ENCODE results near the gene TPM3.
"Not testable (repeated sequence)": the region's sequence is repeated elsewhere in the genome, so short reads cannot be mapped to it uniquely, and the experiment has no call there.

DNA sequence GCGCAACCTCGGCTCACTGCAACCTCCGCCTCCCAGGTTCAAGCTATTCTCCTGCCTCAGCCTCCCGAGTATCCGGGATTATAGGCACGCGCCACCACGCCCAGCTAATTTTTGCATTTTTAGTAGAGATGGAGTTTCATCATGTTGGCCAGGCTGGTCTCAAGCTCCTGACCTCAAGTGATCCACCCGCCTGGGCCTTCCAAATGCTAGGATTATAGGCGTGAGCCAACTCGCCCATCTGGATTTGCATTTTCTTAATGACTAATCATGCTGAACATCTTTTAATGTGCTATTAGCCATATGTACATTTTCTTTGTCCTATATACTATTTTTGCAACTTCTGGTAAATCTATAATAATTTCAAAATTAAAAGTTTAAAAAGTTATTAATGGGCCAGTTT is 68.7 kb downstream of the TPM3 start:
- TF ChIP-seq GATA1 (IDR thresholded peaks at IDR 0.05; ENCODE audit: low read depth, low read length); POLR2A (IDR thresholded peaks at IDR 0.05; ENCODE audit: low read length): not testable (repeated sequence)
